ENCODE measurements around the gene MSI2.

The MSI2 gene

DNA sequence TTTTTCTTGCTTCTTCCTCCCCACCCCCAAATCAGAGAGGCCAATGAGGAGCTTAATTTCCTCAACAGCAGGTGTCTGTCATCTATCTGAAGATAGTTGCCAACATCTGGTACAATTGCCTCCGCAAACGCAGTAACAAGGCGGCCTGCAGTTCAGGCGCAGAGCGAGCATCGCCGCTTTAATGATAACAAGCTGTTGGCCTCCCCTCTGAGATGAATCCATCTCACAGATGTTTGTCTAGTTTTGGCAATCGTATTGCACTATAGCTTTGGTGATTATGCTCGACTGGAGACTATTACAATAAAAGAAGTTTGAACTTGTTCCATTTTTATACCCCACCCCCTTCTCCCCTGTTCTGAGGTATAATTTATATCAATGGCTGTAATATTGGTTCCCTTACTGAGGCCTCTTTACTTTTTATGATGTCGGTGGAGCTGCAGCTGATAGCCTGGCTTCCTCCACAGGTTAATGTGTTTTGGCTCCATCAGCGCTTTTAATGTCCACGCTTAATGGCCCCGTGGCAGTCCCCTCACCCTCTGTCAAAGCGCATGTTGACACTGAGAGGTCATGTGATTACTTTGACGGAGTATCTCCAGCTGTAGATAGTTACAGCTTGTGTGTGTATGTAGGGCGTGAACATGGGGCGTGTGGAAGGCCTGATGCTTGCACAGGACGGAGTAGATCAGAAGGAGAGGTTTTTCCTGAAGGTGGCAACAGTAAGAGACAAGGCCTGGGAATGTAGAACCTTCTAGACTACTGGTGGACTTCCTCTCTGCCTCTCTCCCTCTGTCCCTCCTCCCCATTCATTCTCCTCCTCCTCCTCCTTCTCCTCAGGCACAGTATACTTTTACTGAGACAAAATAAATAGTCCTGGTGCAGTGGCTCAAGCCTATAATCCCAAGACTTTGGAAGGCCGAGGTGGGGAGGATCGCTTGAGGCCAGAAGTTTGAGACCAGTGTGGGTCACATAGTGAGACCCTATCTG is 164.7 kb downstream of the MSI2 start:
- peak; percentile 4 for DNase-seq

GRCh38 chr17:57422574-57423164 is 166.3 kb downstream of the MSI2 start:
- DNase-seq, result no peak

DNA sequence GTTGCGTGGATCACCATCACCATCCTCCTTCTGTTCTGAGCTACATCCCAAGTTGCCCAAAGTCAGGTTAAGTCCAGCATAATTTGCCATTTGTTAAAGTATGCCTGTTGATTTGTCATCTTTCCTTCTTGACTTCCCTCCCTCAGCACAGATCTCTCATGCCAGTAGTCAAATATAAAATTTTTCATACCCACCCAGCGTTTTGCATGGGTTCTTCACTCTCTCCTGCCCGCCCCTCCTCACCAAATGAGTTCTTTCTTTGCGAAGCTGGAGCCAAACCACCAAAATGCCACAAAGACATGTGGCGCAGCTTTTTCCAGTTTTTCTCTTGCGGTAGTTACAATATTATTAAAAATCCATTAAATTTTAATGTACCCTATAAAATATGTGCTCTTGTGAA is 167.2 kb downstream of the MSI2 start:
- DNase-seq, result no peak

GRCh38 chr17:57424273-57424672 is 167.9 kb downstream of the MSI2 start:
- DNase-seq, result no peak

GRCh38 chr17:57424777-57425188 is 168.5 kb downstream of the MSI2 start:
- DNase-seq, result no peak

DNA sequence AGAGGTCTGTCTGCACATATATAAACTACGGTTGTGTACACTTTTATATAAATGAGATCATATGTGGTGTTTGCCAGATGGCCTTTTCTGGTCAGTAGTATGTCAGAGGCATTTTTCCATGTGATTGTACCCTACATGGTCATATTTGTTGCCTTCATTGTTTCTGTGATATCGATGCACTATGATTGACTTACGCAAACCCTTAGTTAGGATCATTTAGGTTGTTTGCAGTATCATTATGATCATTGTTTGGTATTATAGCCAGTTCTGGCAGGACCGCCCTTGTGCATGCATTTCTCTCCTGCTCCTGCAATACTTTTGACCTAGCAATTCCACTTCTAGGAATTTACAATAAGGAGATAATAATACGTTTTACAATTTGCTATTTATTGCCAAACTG is 169.1 kb downstream of the MSI2 start:
- DNase-seq, result no peak

DNA sequence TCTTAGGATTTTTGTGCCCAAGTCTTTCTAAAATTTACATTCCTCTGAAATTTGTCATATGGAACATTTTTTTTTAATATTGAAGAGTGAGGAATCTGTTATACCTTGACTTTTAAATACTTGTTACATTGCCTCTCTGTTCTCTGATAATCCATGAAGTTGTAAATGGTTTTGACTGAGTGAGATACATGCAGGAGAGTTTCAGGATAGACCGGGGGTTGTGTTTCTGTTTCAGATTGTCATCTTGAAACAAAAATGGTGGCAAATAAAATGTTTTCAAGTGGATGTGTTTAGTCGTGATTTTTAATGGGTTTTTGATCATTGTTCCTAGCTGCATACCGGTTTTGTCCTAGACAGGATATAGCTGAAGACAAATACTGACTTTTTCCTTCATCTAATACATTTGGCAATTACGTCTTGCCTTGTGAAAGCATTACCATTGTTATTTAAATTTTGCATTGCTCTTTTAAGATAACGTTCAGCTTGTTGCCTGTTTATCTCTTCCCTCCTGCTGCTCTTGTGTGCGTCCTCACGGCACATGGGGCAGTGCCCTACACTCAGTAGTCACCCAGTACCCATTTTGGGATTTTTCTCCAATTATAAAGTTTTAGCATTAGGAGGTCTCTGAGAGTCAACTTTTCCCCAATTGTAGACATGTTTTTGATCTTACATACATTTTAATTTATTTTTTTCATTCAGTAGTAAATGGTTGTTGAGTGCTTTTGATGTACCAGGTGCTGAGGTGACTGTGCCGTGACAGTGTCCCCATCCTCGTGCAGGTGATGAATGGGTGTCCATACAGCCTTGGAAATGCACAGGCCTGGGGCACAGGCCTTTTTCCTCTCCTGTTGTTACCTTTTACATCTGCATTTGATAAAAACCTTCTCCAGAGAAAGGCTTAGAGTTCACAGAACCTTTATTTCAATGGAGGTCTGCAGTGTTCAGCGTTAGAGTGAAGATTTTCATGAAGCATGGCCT is 169.9 kb downstream of the MSI2 start:
- no peak for DNase-seq

- no peak for DNase-seq
Measured at GRCh38 chr17:57429966-57430365, 173.6 kb downstream of the MSI2 start.

DNA sequence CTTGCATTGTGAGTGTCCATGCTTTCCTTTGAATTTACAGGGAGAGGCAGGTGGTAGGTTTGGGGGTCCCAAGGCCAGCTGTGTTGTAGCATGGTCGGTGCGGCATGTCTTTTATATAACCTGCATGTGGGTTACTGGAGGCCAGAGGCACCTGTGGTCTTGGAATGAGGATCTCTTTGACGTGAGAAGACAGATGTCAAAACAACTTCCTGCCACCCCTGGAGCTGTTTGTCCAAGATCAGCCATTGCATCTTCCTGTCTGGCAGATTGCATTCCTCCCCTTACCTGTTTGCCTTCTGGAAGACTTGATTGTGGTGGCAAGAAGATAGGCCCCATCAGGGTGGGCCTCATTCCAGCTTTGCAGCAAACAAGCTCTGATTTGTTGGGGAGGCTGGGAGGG is 175.1 kb downstream of the MSI2 start:
- no peak for DNase-seq

GRCh38 chr17:57432507-57433277 is 176.4 kb downstream of the MSI2 start:
- DNase-seq, result no peak

GRCh38 chr17:57433452-57433851 is 177.1 kb downstream of the MSI2 start:
- DNase-seq, result no peak

DNA sequence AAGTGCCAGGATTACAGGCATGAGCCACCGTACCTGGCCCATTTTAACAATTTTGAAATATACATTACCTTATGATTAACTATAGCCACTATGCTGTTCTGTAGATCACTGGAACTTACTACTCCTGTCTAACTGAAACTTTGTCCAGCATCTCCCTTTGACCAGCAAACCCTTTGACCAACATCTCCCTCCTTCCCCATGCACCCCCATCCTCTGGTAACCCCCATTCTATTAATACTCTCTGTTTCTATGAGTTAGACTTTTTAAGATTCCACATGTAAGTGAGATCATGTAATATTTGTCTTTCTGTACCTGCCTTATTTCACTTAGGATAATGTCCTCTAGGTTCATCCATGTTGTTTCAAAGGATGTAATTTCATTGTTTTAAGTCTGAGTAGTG is 178.0 kb downstream of the MSI2 start:
- DNase-seq, result no peak

- no peak for DNase-seq
Measured at GRCh38 chr17:57436565-57436964, 180.2 kb downstream of the MSI2 start.

DNA sequence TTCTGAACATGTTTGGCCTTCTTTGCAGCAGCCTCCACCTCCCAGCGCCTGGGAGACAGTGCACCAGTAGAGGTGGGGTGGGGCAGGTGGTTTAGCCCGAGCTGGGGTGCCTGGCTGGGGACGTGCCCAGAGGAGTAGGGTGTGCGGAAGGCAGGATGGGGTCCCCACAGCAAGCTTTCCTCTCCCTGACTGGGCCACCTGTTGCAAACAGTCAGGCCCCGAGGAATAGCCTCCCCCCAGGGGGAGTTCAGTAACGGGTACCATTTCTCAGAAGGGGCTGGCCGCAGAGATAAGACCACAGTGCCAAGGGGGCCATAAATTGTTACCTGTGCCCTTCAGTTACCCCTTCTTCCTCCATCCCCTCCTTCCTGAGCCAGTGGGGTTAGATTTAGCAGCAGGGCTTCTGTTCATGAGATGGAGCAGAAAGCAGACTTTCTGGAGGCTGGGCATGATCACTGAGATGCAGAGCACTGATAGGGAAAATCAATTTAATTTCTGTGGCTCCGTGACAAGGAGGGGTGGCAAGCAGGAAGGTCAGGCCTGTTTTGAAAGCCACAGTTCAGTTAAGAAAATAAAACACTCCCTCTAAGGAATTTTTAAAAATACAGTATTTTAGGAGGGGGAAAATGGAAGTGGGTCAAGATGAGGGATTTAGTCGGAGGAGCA is 181.9 kb downstream of the MSI2 start:
- no peak for DNase-seq

- DNase-seq, result no peak
Measured at GRCh38 chr17:57439651-57440050, 183.3 kb downstream of the MSI2 start.

DNA sequence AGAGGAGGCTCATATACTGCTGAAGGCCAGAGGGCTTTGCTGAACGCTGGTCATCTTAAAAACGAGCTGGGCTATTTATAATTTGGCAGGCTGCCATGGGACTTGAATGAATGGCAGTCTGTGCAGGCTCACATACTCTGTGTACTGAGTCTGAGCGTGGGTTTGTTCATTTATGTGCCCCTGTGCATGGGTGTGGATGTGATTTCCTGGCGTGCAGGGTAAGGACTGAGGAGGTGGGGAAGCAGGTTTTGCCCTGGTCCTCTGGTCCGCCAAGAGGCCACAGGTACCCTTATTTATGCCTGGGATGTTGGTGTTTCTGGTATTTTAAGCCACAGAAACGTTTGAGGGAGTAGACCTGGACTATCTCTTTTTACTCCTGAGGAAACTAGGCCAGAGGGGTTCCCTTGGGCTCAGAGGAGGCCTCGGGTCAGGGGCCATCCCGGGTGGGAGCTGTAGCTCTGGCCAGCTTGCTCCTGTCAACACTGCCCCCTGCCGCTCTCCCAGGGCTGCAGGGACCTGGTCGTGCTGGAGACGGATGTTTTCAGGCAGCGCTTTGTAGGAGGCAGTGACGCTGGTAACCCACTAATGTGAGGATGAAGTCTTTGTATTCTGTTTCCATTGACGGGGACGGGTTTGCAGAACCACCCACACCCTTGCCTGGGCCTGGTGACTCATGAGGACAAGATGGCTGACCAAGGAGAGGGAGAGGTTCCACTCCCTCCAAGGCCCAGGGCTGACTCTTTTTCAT is 184.4 kb downstream of the MSI2 start:
- peak; percentile 6 for DNase-seq

DNA sequence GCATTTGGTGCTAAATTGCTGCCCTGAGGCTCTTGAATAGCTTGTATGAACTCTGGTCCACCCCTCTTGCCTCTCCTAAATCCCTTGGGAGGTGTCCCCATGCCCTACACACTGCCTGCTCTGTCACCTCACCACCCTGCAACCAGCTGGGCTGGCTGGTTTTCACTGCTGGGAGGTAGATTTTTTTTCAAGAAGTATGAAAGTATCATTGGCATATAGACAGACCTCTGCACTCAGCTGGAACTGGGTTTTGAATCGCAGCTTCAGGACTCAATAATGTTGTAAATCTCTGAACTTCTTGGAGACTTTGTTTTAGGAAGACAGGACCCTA is 184.9 kb downstream of the MSI2 start:
- DNase-seq, result no peak

GRCh38 chr17:57442401-57442823 is 186.1 kb downstream of the MSI2 start:
- no peak for DNase-seq

DNA sequence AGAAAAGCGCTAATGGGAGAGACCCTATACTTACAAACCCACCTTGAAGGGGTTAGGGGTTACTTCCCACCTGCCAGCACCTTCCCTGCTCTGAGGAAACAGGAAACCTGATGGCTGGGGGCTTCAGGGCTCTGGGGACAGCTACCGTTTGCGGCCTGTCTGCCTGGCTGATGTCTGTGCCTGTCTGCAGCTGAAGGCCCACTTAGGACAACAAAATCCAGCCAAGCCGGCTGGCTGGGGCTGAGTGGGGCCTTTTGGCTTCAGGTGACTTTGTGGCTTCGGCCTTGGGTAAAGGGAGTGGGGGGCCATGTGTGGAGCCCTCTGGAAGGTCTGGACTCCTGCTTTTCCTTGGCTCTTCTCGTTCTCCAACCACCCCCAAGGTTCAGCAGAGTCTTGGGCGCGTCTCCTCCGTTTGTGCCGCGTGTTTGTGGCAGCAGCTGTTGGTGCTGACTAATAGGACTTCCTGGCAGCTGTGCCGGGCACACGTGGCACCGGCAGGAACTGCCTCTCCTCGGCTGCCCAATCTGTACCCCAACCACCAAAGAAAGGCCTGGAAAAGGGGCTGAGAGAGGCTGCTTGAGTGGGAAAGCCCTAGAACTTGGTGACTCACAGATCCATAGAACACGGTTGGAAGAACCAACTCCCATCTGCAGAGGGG is 186.7 kb downstream of the MSI2 start:
- DNase-seq, result peak; percentile 41

GRCh38 chr17:57443781-57444180 is 187.5 kb downstream of the MSI2 start:
- no peak for DNase-seq

Data from DMS79 treated with DMSO at 0.1 percent for 48 hours (cell line).